CD4-positive, alpha-beta T cell treated with Interleukin-6 at 100 ng/mL for 8 hours (primary cell): Measurements from ENCODE around the gene LRRC71.

Experiments
- DNase-seq: peaks from one replicate; pipeline ENCODE4 v3.0.0-alpha.2; 2020; ENCODE audit warnings: mixed read lengths, low spot score

Gene LRRC71

GRCh38 chr1:156947127-156947526, 26.7 kb downstream of the LRRC71 start:
- no peak for DNase-seq

- no peak for DNase-seq
Measured at GRCh38 chr1:156947818-156948525, 27.5 kb downstream of the LRRC71 start.

DNA sequence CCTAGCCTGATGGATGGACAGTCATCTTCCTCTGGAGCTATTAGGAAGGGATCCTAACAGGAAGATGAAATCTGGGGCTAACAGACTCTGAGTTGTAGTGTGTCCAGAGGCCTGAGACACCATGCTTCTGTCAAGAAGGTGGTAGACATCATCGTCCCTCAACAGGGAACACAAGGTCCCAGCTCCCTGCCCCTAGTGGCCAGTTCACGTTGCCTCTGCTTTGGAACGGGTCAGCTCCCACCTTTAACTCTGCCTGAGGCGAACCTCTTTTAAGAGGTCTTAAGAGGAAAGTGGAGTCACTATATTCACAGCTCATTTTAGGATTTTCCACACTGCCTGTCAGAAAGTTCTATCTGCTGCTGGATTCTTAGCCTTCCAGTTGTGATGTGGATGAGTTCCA, 28.3 kb downstream of the LRRC71 start:
- no peak for DNase-seq

DNA sequence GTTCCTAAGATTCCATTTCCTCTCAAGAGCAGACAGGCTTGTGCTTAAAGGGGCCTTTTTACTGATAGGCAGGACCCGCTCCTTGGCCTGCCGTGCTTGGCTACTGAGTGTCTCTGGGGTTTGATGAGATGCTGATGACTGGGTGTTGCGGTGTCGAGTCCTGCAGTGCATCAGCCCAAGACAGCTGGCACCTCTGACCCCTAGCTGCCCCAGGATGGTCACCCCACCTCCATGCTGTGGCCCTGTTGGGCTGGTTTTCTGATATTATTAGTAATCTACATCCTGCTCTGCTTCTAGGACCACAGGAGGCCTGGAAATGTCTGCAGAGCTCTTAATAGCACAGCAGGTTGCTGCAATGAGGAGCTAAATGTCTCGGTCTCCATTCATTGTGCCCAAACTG, 28.7 kb downstream of the LRRC71 start:
- no peak for DNase-seq

GRCh38 chr1:156951371-156951770, 30.9 kb downstream of the LRRC71 start:
- no peak for DNase-seq

GRCh38 chr1:156953571-156953970, 33.1 kb downstream of the LRRC71 start:
- DNase-seq = no peak

DNA sequence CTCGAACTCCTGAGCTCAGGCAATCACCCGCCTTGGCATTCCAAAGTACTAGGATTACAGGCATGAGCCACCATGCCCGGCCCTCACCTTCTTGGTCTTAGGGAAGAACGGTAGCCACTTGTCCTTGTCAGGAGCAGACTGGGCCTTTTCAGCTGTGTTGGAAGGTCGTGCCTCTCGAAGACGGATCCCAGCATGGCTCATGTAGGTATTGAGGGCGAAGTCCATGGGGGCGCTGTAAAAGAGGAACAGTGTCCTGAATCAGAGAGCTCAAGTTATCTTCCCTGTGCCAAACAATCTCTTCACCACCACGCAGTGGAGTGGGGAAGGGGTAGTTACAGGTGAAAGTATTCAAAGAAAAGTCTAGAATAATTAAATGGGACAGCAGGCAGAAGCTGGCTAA, 35.9 kb downstream of the LRRC71 start:
- DNase-seq = no peak

GRCh38 chr1:156957634-156958033, 37.2 kb downstream of the LRRC71 start:
- DNase-seq = no peak

- DNase-seq = no peak
Measured at GRCh38 chr1:156958247-156958714, 37.8 kb downstream of the LRRC71 start.

DNA sequence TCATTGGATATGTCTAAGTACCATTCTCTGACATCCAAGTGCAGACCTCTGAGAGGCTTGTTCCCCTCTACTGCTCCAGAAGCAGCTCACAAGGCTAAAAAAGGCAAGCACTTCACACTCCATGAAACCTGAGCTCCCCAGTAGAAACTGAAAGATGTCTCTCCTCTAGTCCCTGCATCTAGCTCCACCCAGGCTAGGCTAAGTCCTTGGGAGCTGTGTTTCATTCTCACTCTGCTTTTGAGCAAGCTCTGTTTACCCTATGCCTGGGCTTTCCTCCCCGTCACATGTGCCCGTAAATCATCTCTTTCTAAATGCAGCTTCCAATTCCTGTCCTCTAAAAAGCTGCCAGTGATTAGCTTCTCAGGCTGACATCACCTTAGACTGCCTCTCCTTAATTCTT, 39.0 kb downstream of the LRRC71 start:
- DNase-seq = no peak

DNA sequence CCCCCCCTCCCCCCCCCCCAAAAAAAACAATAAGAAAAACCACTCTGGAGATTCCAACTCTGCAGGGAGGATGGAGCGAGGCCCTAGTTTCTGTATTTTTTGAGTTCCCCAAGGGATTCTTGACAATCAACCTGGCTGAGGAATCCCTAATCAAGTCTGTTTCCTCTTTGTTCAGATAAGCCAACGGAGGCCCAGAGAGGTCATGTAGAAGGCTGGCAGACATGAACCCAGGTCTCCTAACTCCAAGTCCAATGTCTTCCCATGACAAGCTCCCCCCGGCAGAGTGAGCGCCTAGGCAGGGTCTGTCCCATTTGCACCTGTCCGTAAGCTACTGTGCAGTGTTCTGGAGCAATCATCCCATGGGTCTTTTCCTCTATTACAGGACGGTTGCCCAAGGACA, 39.5 kb downstream of the LRRC71 start:
- no peak for DNase-seq

GRCh38 chr1:156961709-156962108, 41.3 kb downstream of the LRRC71 start:
- peak; percentile 13 for DNase-seq

GRCh38 chr1:156963621-156964020, 43.2 kb downstream of the LRRC71 start:
- DNase-seq = peak; percentile 66

- DNase-seq = no peak
Measured at GRCh38 chr1:156964441-156964840, 44.0 kb downstream of the LRRC71 start.

DNA sequence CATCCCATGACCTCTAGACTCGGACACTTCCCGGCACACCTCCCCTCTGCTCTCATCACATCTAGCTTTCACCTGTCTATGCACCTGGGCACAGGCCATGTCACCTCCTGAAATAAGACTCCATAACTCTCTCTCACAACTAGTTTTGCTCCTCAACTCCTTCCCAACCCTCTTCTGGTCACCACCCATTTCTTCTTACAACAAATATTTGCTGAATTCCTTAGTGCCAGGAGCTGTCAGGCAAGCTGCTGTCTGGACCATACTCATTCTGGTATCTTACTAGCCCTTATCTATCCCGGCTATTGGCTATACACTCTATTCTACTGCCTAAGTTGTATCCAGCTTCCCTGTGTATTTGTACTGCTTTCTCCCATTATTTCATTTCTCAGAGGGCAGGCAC, 49.1 kb downstream of the LRRC71 start:
- no peak for DNase-seq

DNA sequence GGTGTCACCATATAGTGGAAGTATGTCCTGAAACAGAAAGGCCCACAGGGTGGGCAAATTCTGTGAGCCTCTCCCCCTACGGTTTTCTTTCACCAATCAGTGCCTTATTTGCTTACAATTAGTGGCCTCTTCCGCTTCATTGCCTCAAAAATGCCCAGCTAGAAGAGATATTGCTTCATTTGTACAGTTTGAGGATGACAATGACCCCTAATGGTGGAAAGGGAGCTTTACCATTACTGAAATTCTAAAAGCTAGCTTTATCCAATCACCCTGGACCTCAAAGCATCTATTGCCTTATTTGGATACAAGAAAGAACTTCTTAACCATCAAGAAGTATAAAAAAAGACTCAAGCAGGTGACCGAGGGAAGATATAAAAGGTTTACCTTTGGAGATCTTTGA, 49.6 kb downstream of the LRRC71 start:
- DNase-seq = peak; percentile 7

- DNase-seq = no peak
Measured at GRCh38 chr1:156973417-156973816, 53.0 kb downstream of the LRRC71 start.

DNA sequence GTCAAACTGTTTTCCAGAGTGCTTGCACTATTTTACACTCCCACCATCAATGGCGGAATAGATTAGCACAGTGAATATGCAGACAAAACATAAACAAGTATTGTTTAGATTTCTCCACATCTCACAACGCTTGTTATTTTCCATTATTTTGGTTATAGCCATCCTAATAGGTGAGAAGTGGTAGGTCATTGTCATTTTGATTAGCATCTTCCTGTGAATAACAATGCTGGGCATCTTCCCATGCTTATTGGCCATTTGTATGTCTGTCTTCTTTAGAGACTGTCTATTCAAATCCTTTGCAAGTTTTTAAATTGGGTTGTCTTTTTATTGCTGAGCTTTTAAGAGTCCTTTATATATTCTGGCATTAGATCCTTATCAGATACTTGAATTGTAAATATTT, 54.7 kb downstream of the LRRC71 start:
- no peak for DNase-seq

DNA sequence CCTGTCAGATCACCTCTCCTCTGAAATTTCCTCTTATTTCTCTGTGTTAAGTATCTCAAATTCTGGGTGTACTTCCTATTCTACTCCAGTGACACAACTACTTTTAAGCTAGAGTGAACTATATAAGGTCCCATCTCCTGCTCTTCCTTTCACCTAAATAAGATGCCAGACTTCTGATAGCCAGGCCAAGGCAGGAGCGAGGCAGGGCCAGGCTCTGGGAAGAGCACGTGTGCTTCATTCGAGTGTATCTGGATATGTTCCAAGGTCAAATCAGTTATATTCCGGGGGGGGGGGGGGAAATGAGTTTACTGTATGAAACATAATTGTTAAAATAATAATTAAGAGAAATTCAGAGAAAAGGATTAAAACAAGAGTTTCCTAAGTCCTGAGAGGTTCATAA, 60.1 kb downstream of the LRRC71 start:
- DNase-seq = no peak
